LHCN-M2 (cell line): Measurements from ENCODE around the gene ACADVL. TPM values are rescaled to one million over a fixed set of nuclear protein-coding genes. Genes with fewer than 3 reads are reported as not detected.

Source experiments
- total RNA-seq: library from RNA; depleted of rRNA; stranded (reverse); fragments of >200 nt; gene quantifications from 2 replicates; pipeline ENCODE4 v1.2.3, GENCODE V29; 2014; rRNA removed

The ACADVL gene
- total RNA-seq, 1 experiment from 2014 or later: 485 TPM

Other genes with a start within 250 kb of the ACADVL start
- gene ALOX12, start 223.9 kb upstream of the ACADVL start, total RNA-seq: not detected in 2 replicates
- 161 and 204 TPM in 2 replicates for gene RNASEK, start 207.3 kb upstream of the ACADVL start, total RNA-seq
- gene BCL6B, start 196.9 kb upstream of the ACADVL start, total RNA-seq: not detected in 2 replicates
- 0.63 TPM in 1 of 2 replicates, not detected in the other for gene SLC16A13, start 183.9 kb upstream of the ACADVL start, total RNA-seq
- 0.11 TPM in 1 of 2 replicates, not detected in the other for gene SLC16A11, start 175.8 kb upstream of the ACADVL start, total RNA-seq
- gene CLEC10A, start 139.7 kb upstream of the ACADVL start, total RNA-seq: not detected in 2 replicates
- gene ASGR2, start 105.1 kb upstream of the ACADVL start, total RNA-seq: not detected in 2 replicates
- 0.29 and 1.4 TPM in 2 replicates for gene ASGR1, start 40.6 kb upstream of the ACADVL start, total RNA-seq
- 16.6 and 17.3 TPM in 2 replicates for gene DLG4, start 102 bp upstream of the ACADVL start, total RNA-seq
- gene DVL2, start 14.6 kb downstream of the ACADVL start, total RNA-seq: 64.8 and 71.4 TPM in 2 replicates
- gene PHF23, start 19.5 kb downstream of the ACADVL start, total RNA-seq: 54.7 and 56.4 TPM in 2 replicates
- gene GABARAP, start 22.5 kb downstream of the ACADVL start, total RNA-seq: 161 and 171 TPM in 2 replicates
- gene CTDNEP1, start 31.8 kb downstream of the ACADVL start, total RNA-seq: 59.1 and 65.5 TPM in 2 replicates
- 52.6 and 58.2 TPM in 2 replicates for gene ELP5, start 32.3 kb downstream of the ACADVL start, total RNA-seq
- gene CLDN7, start 42.5 kb downstream of the ACADVL start, total RNA-seq: not detected in 2 replicates
- 0.11 TPM in 1 of 2 replicates, not detected in the other for gene SLC2A4, start 61.8 kb downstream of the ACADVL start, total RNA-seq
- gene YBX2, start 74.7 kb downstream of the ACADVL start, total RNA-seq: not detected in 2 replicates
- 968 and 1,043 TPM in 2 replicates for gene EIF5A, start 87.7 kb downstream of the ACADVL start, total RNA-seq
- gene GPS2, start 95.4 kb downstream of the ACADVL start, total RNA-seq: 98.7 and 119 TPM in 2 replicates
- 15.1 and 15.7 TPM in 2 replicates for gene NEURL4, start 109.4 kb downstream of the ACADVL start, total RNA-seq
- 1.5 TPM in 1 of 2 replicates, not detected in the other for gene ACAP1, start 116.6 kb downstream of the ACADVL start, total RNA-seq
- 8.3 and 9.0 TPM in 2 replicates for gene KCTD11, start 132.2 kb downstream of the ACADVL start, total RNA-seq
- gene TMEM95, start 135.2 kb downstream of the ACADVL start, total RNA-seq: not detected in 2 replicates
- gene TNK1, start 161.2 kb downstream of the ACADVL start, total RNA-seq: 0.06 TPM in 1 of 2 replicates, not detected in the other
- 38.1 and 54.4 TPM in 2 replicates for gene PLSCR3, start 174.6 kb downstream of the ACADVL start, total RNA-seq
- gene TMEM256, start 184.2 kb downstream of the ACADVL start, total RNA-seq: 65.1 and 88.9 TPM in 2 replicates
- 7.6 and 8.3 TPM in 2 replicates for gene NLGN2, start 187.9 kb downstream of the ACADVL start, total RNA-seq
- gene SPEM1, start 200.4 kb downstream of the ACADVL start, total RNA-seq: not detected in 2 replicates
- not detected in 2 replicates for gene SPEM2, start 205.7 kb downstream of the ACADVL start, total RNA-seq
- not detected in 2 replicates for gene SPEM3, start 208.9 kb downstream of the ACADVL start, total RNA-seq
- 0.75 and 0.90 TPM in 2 replicates for gene TMEM102, start 215.5 kb downstream of the ACADVL start, total RNA-seq
- 23.4 and 23.8 TPM in 2 replicates for gene FGF11, start 219.6 kb downstream of the ACADVL start, total RNA-seq
- 51.9 and 60.3 TPM in 2 replicates for gene CHRNB1, start 225.1 kb downstream of the ACADVL start, total RNA-seq